ENCODE data around the gene PTPN3.

DNA sequence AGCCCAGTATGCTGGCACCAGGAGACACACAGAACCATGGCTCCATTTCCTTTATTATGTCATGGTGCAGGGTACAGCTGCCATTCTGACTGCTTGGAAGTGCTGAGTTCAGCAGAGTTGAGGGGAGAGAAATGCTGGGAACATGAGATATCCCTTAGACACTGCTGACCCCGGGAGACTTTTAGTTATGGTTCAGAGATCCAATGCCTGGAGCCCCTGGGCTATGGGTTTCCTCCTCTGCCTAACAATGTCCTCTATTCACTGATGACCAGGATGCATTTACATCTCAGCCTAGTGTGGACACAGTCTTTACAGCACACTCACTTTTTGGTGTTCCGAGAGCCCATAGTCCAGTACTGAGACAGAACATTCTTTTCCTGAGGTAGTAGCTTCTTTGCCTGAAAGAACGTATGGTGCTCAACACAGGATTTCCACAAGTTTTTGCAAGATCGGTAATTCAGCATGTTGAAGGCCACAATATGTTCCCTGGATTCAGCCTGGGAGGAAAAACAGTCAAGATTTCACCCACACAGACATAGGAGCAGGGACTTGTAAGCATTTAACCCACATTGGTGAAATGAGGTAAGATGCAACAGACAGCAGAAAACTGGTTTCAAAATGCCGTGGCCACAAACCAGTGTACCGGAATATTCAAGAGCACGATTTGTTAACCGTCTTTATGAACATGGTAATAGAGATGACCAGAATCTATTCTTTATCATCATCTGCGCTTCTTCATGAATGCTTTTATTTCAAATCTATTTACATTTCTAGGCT lies 71.3 kb downstream of the PTPN3 start:
- TF ChIP-seq EZH2phosphoT487 (IDR thresholded peaks at IDR 0.05; ENCODE audit: insufficient read depth, low read depth) (no peak), EZH2 (IDR thresholded peaks at IDR 0.05; ENCODE audit: insufficient read depth, poor library complexity, severe bottlenecking) (no peak)
